Naive thymus-derived CD4-positive, alpha-beta T cell (primary cell): ENCODE results near the gene CEACAM7. TPM values are rescaled to one million over a fixed set of nuclear protein-coding genes. Genes with fewer than 3 reads are reported as not detected.

Experiments
- ATAC-seq: fragments of 150-1000 bp; cut with Tn5 transposase; 2 replicates; pipeline ENCODE4 v1.10.0; 2021; ENCODE audit warnings: mild to moderate bottlenecking, moderate library complexity
- CTCF ChIA-PET: fragments of 350-600 bp; sonication (Branson Sonifier 250); formaldehyde crosslinking; loops from one replicate; lab custom pipeline; 2021; ENCODE audit warnings: antibody characterized with exemption; lab: Charles Lee
- POLR2A ChIA-PET: fragments of 350-600 bp; sonication (Branson Sonifier 250); formaldehyde crosslinking; loops from one replicate; lab custom pipeline; 2021; ENCODE audit warnings: antibody characterized with exemption, inconsistent platforms; lab: Charles Lee
- DNase-seq, 9 donors: peaks; one replicate each; pipeline versions ENCODE4 v3.0.0 to v3.0.0-alpha.2; 2020 to 2022; ENCODE audit warnings: mixed read lengths in 1 of 9
- H3K27ac ChIP-seq: one replicate; pipeline ENCODE4 v1.7.0; 2013; ENCODE audit warnings: mild to moderate bottlenecking, low read depth, low read length, moderate library complexity
- H3K27me3 ChIP-seq, 2 donors: one replicate each; pipeline ENCODE4 v1.7.0; 2013; ENCODE audit warnings: low read length in 2 of 2, mild to moderate bottlenecking in 2 of 2, moderate library complexity in 2 of 2; ENCODE audit not compliant: control insufficient read depth in 2 of 2, insufficient read depth in 2 of 2
- H3K36me3 ChIP-seq, 3 experiments: 1 replicate in 2 of 3; 2 replicates in 1 of 3; pipeline ENCODE4 v1.7.0; 2013; ENCODE audit warnings: low read length in 3 of 3, mild to moderate bottlenecking in 3 of 3, moderate library complexity in 1 of 3; ENCODE audit not compliant: insufficient read depth in 3 of 3, control insufficient read depth in 2 of 3
- H3K4me1 ChIP-seq, 2 donors: one replicate each; pipeline ENCODE4 v1.7.0; 2013; ENCODE audit warnings: low read length in 2 of 2, mild to moderate bottlenecking in 2 of 2, moderate library complexity in 1 of 2; ENCODE audit not compliant: control insufficient read depth in 2 of 2, insufficient read depth in 2 of 2
- H3K4me3 ChIP-seq: 2 replicates; pipeline ENCODE4 v1.7.0; 2013; ENCODE audit warnings: mild to moderate bottlenecking, low read length
- H3K9me3 ChIP-seq, 3 experiments: 1 replicate in 2 of 3; 2 replicates in 1 of 3; pipeline ENCODE4 v1.7.0; 2013; ENCODE audit warnings: low read length in 3 of 3; ENCODE audit not compliant: control insufficient read depth in 2 of 3
- H3K27ac Mint-ChIP-seq, 9 donors: one replicate each; pipeline ENCODE4 v1.8.0; 2020 to 2022; ENCODE audit warnings: mixed read lengths in 9 of 9, mild to moderate bottlenecking in 8 of 9, moderate library complexity in 5 of 9, inconsistent platforms in 2 of 9
- H3K27me3 Mint-ChIP-seq, 5 donors: one replicate each; pipeline ENCODE4 v1.8.0; 2021 to 2022; ENCODE audit warnings: mixed read lengths in 5 of 5, mild to moderate bottlenecking in 1 of 5
- H3K36me3 Mint-ChIP-seq, 5 donors: one replicate each; pipeline ENCODE4 v1.8.0; 2020 to 2022; ENCODE audit warnings: mixed read lengths in 5 of 5, mild to moderate bottlenecking in 3 of 5, inconsistent platforms in 1 of 5
- H3K4me1 Mint-ChIP-seq, 7 donors: one replicate each; pipeline ENCODE4 v1.8.0; 2020 to 2022; ENCODE audit warnings: mixed read lengths in 7 of 7, mild to moderate bottlenecking in 3 of 7, inconsistent platforms in 1 of 7
- H3K4me3 Mint-ChIP-seq, 10 donors: one replicate each; pipeline ENCODE4 v1.8.0; 2020 to 2022; ENCODE audit warnings: mild to moderate bottlenecking in 10 of 10, mixed read lengths in 10 of 10, moderate library complexity in 6 of 10, inconsistent platforms in 2 of 10
- H3K9me3 Mint-ChIP-seq, 11 donors: one replicate each; pipeline ENCODE4 v1.8.0; 2020 to 2022; ENCODE audit warnings: mixed read lengths in 11 of 11, mild to moderate bottlenecking in 4 of 11, inconsistent platforms in 1 of 11, moderate library complexity in 1 of 11
- intact Hi-C, 2 donors: fragments of 100-400 bp; cut with micrococcal nuclease; formaldehyde crosslinking; loops; one replicate each; pipeline ENCODE4 v1.15.1; 2023
- polyA plus RNA-seq, 2 donors: library from polyadenylated mRNA; unstranded; fragments of 300-500 nt; fragmentation: Illumina TruSeq; gene quantifications; one replicate each; pipeline ENCODE4 v1.2.3, GENCODE V29; 2021
- total RNA-seq, 6 experiments: library from RNA in 5 of 6; stranded (reverse) in 5 of 6; gene quantifications; 1 replicate in 5 of 6; 2 replicates in 1 of 6; pipeline ENCODE4 v1.2.3 and lab custom pipeline; 2021 to 2026

CEACAM7 gene
- total and polyA plus RNA-seq, 7 experiments from 2014 or later = not detected

DNA sequence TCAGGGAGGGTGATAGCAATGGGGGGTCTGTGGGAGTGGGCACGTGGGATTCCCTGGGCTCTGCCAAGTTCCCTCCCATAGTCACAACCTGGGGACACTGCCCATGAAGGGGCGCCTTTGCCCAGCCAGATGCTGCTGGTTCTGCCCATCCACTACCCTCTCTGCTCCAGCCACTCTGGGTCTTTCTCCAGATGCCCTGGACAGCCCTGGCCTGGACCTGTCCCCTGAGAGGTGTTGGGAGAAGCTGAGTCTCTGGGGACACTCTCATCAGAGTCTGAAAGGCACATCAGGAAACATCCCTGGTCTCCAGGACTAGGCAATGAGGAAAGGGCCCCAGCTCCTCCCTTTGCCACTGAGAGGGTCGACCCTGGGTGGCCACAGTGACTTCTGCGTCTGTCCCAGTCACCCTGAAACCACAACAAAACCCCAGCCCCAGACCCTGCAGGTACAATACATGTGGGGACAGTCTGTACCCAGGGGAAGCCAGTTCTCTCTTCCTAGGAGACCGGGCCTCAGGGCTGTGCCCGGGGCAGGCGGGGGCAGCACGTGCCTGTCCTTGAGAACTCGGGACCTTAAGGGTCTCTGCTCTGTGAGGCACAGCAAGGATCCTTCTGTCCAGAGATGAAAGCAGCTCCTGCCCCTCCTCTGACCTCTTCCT, 9.3 kb upstream of the CEACAM7 start:
- no peaks in the 10 kb centered on the region for H3K27me3 ChIP-seq
- no peaks in the 10 kb centered on the region for H3K36me3 ChIP-seq
- H3K4me1 ChIP-seq = no peaks in the 10 kb centered on the region
- DNase-seq = peak in 2 of 9 donors; percentile 4 to 14
- intact Hi-C loops = no loop called here
- H3K4me3 ChIP-seq = no peak overlapping the region
- Mint-ChIP-seq H3K4me3 (no peak overlapping the region), H3K4me1 (peaks cover 0 to 1% (median 0%) of the 10 kb centered on the region in 7 donors), H3K27me3 (peaks cover 11 to 43% (median 28%) of the 10 kb centered on the region in 5 donors), H3K9me3 (peaks cover 0 to 12% (median 9%) of the 10 kb centered on the region in 11 donors), H3K36me3 (peaks cover 0 to 7% (median 0%) of the 10 kb centered on the region in 5 donors), H3K27ac (no peak overlapping the region)
- ATAC-seq = no peak
- ChIA-PET POLR2A (interaction anchor here (0.7 kb wide), 1 partner anchor 116 kb away, joined by 3 read pairs; no protein-coding TSS in a partner anchor), CTCF (interaction anchor here (0.7 to 1.4 kb wide), 3 partner anchors 50 to 56 kb away, joined by 3 to 4 read pairs (median 4); no protein-coding TSS in a partner anchor)
- no peaks in the 10 kb centered on the region for H3K9me3 ChIP-seq
- no peak overlapping the region for H3K27ac ChIP-seq

DNA sequence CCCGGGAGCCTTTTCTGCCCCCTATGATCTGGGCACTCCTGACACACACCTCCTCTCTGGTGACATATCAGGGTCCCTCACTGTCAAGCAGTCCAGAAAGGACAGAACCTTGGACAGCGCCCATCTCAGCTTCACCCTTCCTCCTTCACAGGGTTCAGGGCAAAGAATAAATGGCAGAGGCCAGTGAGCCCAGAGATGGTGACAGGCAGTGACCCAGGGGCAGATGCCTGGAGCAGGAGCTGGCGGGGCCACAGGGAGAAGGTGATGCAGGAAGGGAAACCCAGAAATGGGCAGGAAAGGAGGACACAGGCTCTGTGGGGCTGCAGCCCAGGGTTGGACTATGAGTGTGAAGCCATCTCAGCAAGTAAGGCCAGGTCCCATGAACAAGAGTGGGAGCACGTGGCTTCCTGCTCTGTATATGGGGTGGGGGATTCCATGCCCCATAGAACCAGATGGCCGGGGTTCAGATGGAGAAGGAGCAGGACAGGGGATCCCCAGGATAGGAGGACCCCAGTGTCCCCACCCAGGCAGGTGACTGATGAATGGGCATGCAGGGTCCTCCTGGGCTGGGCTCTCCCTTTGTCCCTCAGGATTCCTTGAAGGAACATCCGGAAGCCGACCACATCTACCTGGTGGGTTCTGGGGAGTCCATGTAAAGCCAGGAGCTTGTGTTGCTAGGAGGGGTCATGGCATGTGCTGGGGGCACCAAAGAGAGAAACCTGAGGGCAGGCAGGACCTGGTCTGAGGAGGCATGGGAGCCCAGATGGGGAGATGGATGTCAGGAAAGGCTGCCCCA, 8.5 kb upstream of the CEACAM7 start:
- no peaks in the 10 kb centered on the region for H3K27me3 ChIP-seq
- Mint-ChIP-seq H3K36me3 (peaks cover 0 to 7% (median 0%) of the 10 kb centered on the region in 5 donors), H3K4me1 (peaks cover 0 to 1% (median 0%) of the 10 kb centered on the region in 7 donors), H3K9me3 (peaks cover 0 to 20% (median 10%) of the 10 kb centered on the region in 11 donors), H3K27ac (no peak overlapping the region), H3K27me3 (peaks cover 16 to 44% (median 35%) of the 10 kb centered on the region in 5 donors), H3K4me3 (no peak overlapping the region)
- no peaks in the 10 kb centered on the region for H3K9me3 ChIP-seq
- intact Hi-C loops = no loop called here
- no peaks in the 10 kb centered on the region for H3K36me3 ChIP-seq
- no peak overlapping the region for H3K27ac ChIP-seq
- POLR2A ChIA-PET = no interaction called here
- CTCF ChIA-PET = interaction anchor here (1.4 kb wide), 1 partner anchor 49 kb away, joined by 4 read pairs; no protein-coding TSS in a partner anchor
- ATAC-seq (no peak), DNase-seq (peak in 2 of 9 donors; percentile 4 to 18)
- H3K4me1 ChIP-seq = no peaks in the 10 kb centered on the region
- no peak overlapping the region for H3K4me3 ChIP-seq

GRCh38 chr19:41695745-41696144, 7.7 kb upstream of the CEACAM7 start:
- CTCF ChIA-PET = no interaction called here
- H3K4me3 Mint-ChIP-seq = no peak overlapping the region
- H3K27ac ChIP-seq = no peak overlapping the region
- H3K36me3 Mint-ChIP-seq = peaks cover 0 to 7% (median 0%) of the 10 kb centered on the region in 5 donors
- H3K4me1 ChIP-seq = no peaks in the 10 kb centered on the region
- intact Hi-C loops = no loop called here
- H3K27me3 Mint-ChIP-seq = peaks cover 16 to 52% (median 43%) of the 10 kb centered on the region in 5 donors
- DNase-seq (no peak), ATAC-seq (no peak)
- no peaks in the 10 kb centered on the region for H3K9me3 ChIP-seq
- H3K4me3 ChIP-seq = no peak overlapping the region
- no peaks in the 10 kb centered on the region for H3K27me3 ChIP-seq
- H3K27ac Mint-ChIP-seq = no peak overlapping the region
- H3K9me3 Mint-ChIP-seq = peaks cover 0 to 27% (median 12%) of the 10 kb centered on the region in 11 donors
- POLR2A ChIA-PET = no interaction called here
- peaks cover 0 to 7% (median 0%) of the 10 kb centered on the region in 7 donors for H3K4me1 Mint-ChIP-seq
- H3K36me3 ChIP-seq = no peaks in the 10 kb centered on the region

GRCh38 chr19:41694831-41695635, 7.0 kb upstream of the CEACAM7 start:
- Histone ChIP-seq H3K4me1 (no peaks in the 10 kb centered on the region), H3K9me3 (no peaks in the 10 kb centered on the region), H3K4me3 (no peak overlapping the region), H3K27ac (no peak overlapping the region), H3K27me3 (no peaks in the 10 kb centered on the region), H3K36me3 (no peaks in the 10 kb centered on the region)
- H3K27ac Mint-ChIP-seq = no peak overlapping the region
- no peak for ATAC-seq
- peaks cover 16 to 54% (median 43%) of the 10 kb centered on the region in 5 donors for H3K27me3 Mint-ChIP-seq
- DNase-seq = peak in 1 of 9 donors; percentile 10
- CTCF ChIA-PET = no interaction called here
- intact Hi-C loops = loop anchor here (5.0 kb wide), 1 partner anchor 53 kb away; no protein-coding TSS in a partner anchor
- H3K36me3 Mint-ChIP-seq = peaks cover 0 to 7% (median 0%) of the 10 kb centered on the region in 5 donors
- peaks cover 0 to 27% (median 12%) of the 10 kb centered on the region in 11 donors for H3K9me3 Mint-ChIP-seq
- POLR2A ChIA-PET = no interaction called here
- H3K4me3 Mint-ChIP-seq = no peak overlapping the region
- H3K4me1 Mint-ChIP-seq = peaks cover 0 to 7% (median 0%) of the 10 kb centered on the region in 7 donors

- CTCF ChIA-PET = interaction anchor here (0.8 to 6.6 kb wide), 2 partner anchors 48 to 53 kb away, joined by 7 to 53 read pairs; no protein-coding TSS in a partner anchor
- H3K9me3 Mint-ChIP-seq = peaks cover 0 to 27% (median 12%) of the 10 kb centered on the region in 11 donors
- H3K9me3 ChIP-seq = no peaks in the 10 kb centered on the region
These were observed 6.1 kb upstream of the CEACAM7 start for GRCh38 chr19:41694196-41694595.

More at GRCh38 chr19:41694196-41694595, 6.1 kb upstream of the CEACAM7 start:
- no peaks in the 10 kb centered on the region for H3K4me1 ChIP-seq
- H3K27ac Mint-ChIP-seq = no peak overlapping the region
- intact Hi-C loops = loop anchor here (5.0 kb wide), 1 partner anchor 52 kb away; no protein-coding TSS in a partner anchor
- no peak for DNase-seq
- no peak overlapping the region for H3K4me3 ChIP-seq
- no peaks in the 10 kb centered on the region for H3K36me3 ChIP-seq
- POLR2A ChIA-PET = no interaction called here
- ATAC-seq = no peak
- H3K4me1 Mint-ChIP-seq = peaks cover 0 to 7% (median 0%) of the 10 kb centered on the region in 7 donors
- H3K4me3 Mint-ChIP-seq = no peak overlapping the region
- H3K36me3 Mint-ChIP-seq = peaks cover 0 to 7% (median 0%) of the 10 kb centered on the region in 5 donors
- H3K27me3 ChIP-seq = no peaks in the 10 kb centered on the region
- H3K27me3 Mint-ChIP-seq = peaks cover 16 to 57% (median 50%) of the 10 kb centered on the region in 5 donors
- no peak overlapping the region for H3K27ac ChIP-seq
